Upper lobe of left lung (tissue), 6 donors: ENCODE results near the gene CEP250. TPM values are rescaled to one million over a fixed set of nuclear protein-coding genes. Genes with fewer than 3 reads are reported as not detected.
"Not testable (repeated sequence)": the region's sequence is repeated elsewhere in the genome, so short reads cannot be mapped to it uniquely, and the experiment has no call there.

Experiments
- ATAC-seq, 2 donors: fragments of 200-7000 bp; cut with Tn5 transposase; one replicate each; pipeline ENCODE4 v1.9.1; 2022; ENCODE audit warnings: mild to moderate bottlenecking in 2 of 2, moderate library complexity in 2 of 2; ENCODE audit not compliant: low FRiP score in 2 of 2
- DNase-seq, 2 donors: peaks; one replicate each; pipeline ENCODE4 v3.0.0-alpha.2; 2019 to 2020
- H3K27ac ChIP-seq, 4 donors: fragments of 200-600 bp; sonication (generic); one replicate each; pipeline ENCODE4 v1.5.1; 2016 to 2019
- H3K27me3 ChIP-seq, 4 donors: fragments of 200-600 bp; sonication (generic); one replicate each; pipeline ENCODE4 v1.5.1; 2017 to 2019
- H3K36me3 ChIP-seq, 4 donors: fragments of 200-600 bp; sonication (generic); one replicate each; pipeline ENCODE4 v1.5.1; 2016 to 2019
- H3K4me1 ChIP-seq, 4 donors: fragments of 200-600 bp; sonication (generic); one replicate each; pipeline ENCODE4 v1.5.1; 2018 to 2019
- H3K4me3 ChIP-seq, 4 donors: fragments of 200-600 bp; sonication (generic); one replicate each; pipeline ENCODE4 v1.5.1; 2017 to 2019; ENCODE audit warnings: mild to moderate bottlenecking in 2 of 4, moderate library complexity in 1 of 4
- H3K9me3 ChIP-seq, 4 donors: fragments of 200-600 bp; sonication (generic); one replicate each; pipeline ENCODE4 v1.5.1; 2018 to 2019
- CTCF ChIP-seq, 6 experiments: fragments of 450-650 bp in 4 of 6; fragments of 200-600 bp in 2 of 6; sonication (generic) in 2 of 6; IDR thresholded peaks; one replicate each; pipeline ENCODE4 v1.5.1; 2016 to 2019; ENCODE audit warnings: antibody characterized with exemption in 6 of 6
- EP300 ChIP-seq, 4 donors: sonication (generic); formaldehyde crosslinking; IDR thresholded peaks; one replicate each; pipeline ENCODE4 v1.5.1; 2017; ENCODE audit warnings: antibody characterized with exemption in 4 of 4, control low read depth in 2 of 4
- POLR2A ChIP-seq, 4 donors: fragments of 450-650 bp; IDR thresholded peaks; one replicate each; pipeline ENCODE4 v1.5.1; 2016 to 2017; ENCODE audit warnings: antibody characterized with exemption in 4 of 4, mild to moderate bottlenecking in 2 of 4
- POLR2AphosphoS5 ChIP-seq, 2 donors: sonication (generic); formaldehyde crosslinking; IDR thresholded peaks; one replicate each; pipeline ENCODE4 v1.5.1; 2017; ENCODE audit warnings: antibody characterized with exemption in 2 of 2
- WGBS, 2 donors: methylation state at CpG; one replicate each; pipeline ENCODE4 v1.1.5; 2017 to 2018; 5-methylcytosine and 5-hydroxymethylcytosine counted together
- total RNA-seq, 6 donors: library from RNA; depleted of rRNA in 4 of 6; stranded (reverse); fragments of >200 nt in 4 of 6; gene quantifications; one replicate each; pipeline versions ENCODE4 v1.1.0 to v1.2.1, GENCODE V29; 2016 to 2021
- donor health status: DM: no; HTN: no; CAD: no; lungs with moderate emphysema.
- donor health status: DM: no; HTN: yes; CAD: no; lungs with severe emphysema.

The CEP250 gene
- total RNA-seq, 6 donors from 2014 or later = 15.4 to 66.6 (median 29.6) TPM

GRCh38 chr20:35453647-35454046 lies 1.8 kb upstream of the CEP250 start:
- H3K9me3 ChIP-seq = no peaks in the 10 kb centered on the region
- DNase-seq = no peak
- 90 to 94% methylated on average over 7 of the region's 7 CpGs for WGBS, 2 donors
- no peak for ATAC-seq
- H3K4me3 ChIP-seq = peak overlapping the region in 2 of 4 donors; percentile 89 to 90
- peak overlapping the region in 1 of 4 donors; percentile 96 for H3K27ac ChIP-seq
- H3K36me3 ChIP-seq = no peaks in the 10 kb centered on the region
- H3K27me3 ChIP-seq = no peaks in the 10 kb centered on the region
- no peak for TF ChIP-seq POLR2A (IDR thresholded peaks at IDR 0.05)
- TF ChIP-seq EP300 (IDR thresholded peaks at IDR 0.05) = no peak
- no peak for TF ChIP-seq CTCF (IDR thresholded peaks at IDR 0.05)
- no peak for TF ChIP-seq POLR2AphosphoS5 (IDR thresholded peaks at IDR 0.05)
- peaks cover 10 to 17% (median 16%) of the 10 kb centered on the region in 4 donors for H3K4me1 ChIP-seq

GRCh38 chr20:35456700-35457099 lies 1.3 kb downstream of the CEP250 start:
- H3K27me3 ChIP-seq, ATAC-seq, H3K9me3 ChIP-seq, H3K4me3 ChIP-seq, DNase-seq, H3K27ac ChIP-seq: not testable (repeated sequence)
- Histone ChIP-seq H3K4me1 (peaks cover 10 to 17% (median 16%) of the 10 kb centered on the region in 4 donors), H3K36me3 (peaks cover 0 to 12% (median 0%) of the 10 kb centered on the region in 4 donors)
- WGBS, 2 donors = 96 to 97% methylated on average over 7 of the region's 7 CpGs

- H3K9me3 ChIP-seq, H3K27me3 ChIP-seq, H3K4me3 ChIP-seq, H3K27ac ChIP-seq, DNase-seq, ATAC-seq: not testable (repeated sequence)
- WGBS, 2 donors = 66 to 94% methylated on average over 2 of the region's 2 CpGs
- peaks cover 0 to 20% (median 4%) of the 10 kb centered on the region in 4 donors for H3K36me3 ChIP-seq
- H3K4me1 ChIP-seq = peaks cover 10 to 17% (median 16%) of the 10 kb centered on the region in 4 donors
These were observed 2.1 kb downstream of the CEP250 start for GRCh38 chr20:35457539-35457938.

- no peak for DNase-seq
- TF ChIP-seq POLR2AphosphoS5 (IDR thresholded peaks at IDR 0.05) = no peak
- no peak for TF ChIP-seq CTCF (IDR thresholded peaks at IDR 0.05)
- no peak for TF ChIP-seq EP300 (IDR thresholded peaks at IDR 0.05)
- no peak for TF ChIP-seq POLR2A (IDR thresholded peaks at IDR 0.05)
- Histone ChIP-seq H3K9me3 (no peaks in the 10 kb centered on the region), H3K36me3 (peaks cover 0 to 22% (median 4%) of the 10 kb centered on the region in 4 donors), H3K27ac (no peak overlapping the region), H3K27me3 (no peaks in the 10 kb centered on the region), H3K4me1 (peaks cover 10 to 17% (median 16%) of the 10 kb centered on the region in 4 donors), H3K4me3 (no peak overlapping the region)
- no peak for ATAC-seq
These were observed 3.0 kb downstream of the CEP250 start for GRCh38 chr20:35458388-35458787.

GRCh38 chr20:35461620-35462019 lies 6.2 kb downstream of the CEP250 start:
- Histone ChIP-seq H3K27ac (no peak overlapping the region), H3K4me1 (no peaks in the 10 kb centered on the region), H3K9me3 (no peaks in the 10 kb centered on the region), H3K36me3 (peaks cover 0 to 33% (median 12%) of the 10 kb centered on the region in 4 donors), H3K4me3 (no peak overlapping the region), H3K27me3 (no peaks in the 10 kb centered on the region)
- 73 to 79% methylated on average over 3 of the region's 3 CpGs for WGBS, 2 donors
- ATAC-seq (no peak), DNase-seq (no peak)
- TF ChIP-seq POLR2A (IDR thresholded peaks at IDR 0.05) = no peak
- TF ChIP-seq POLR2AphosphoS5 (IDR thresholded peaks at IDR 0.05) = no peak
- no peak for TF ChIP-seq CTCF (IDR thresholded peaks at IDR 0.05)

GRCh38 chr20:35462351-35462750 lies 7.0 kb downstream of the CEP250 start:
- no peaks in the 10 kb centered on the region for H3K9me3 ChIP-seq
- ATAC-seq = no peak
- H3K27me3 ChIP-seq = no peaks in the 10 kb centered on the region
- no peak for DNase-seq
- H3K27ac ChIP-seq = no peak overlapping the region
- 92 to 100% methylated on average over 2 of the region's 2 CpGs for WGBS, 2 donors
- no peaks in the 10 kb centered on the region for H3K4me1 ChIP-seq
- no peak overlapping the region for H3K4me3 ChIP-seq
- H3K36me3 ChIP-seq = peaks cover 0 to 41% (median 13%) of the 10 kb centered on the region in 4 donors
- TF ChIP-seq POLR2A (IDR thresholded peaks at IDR 0.05) (no peak), CTCF (IDR thresholded peaks at IDR 0.05) (no peak), POLR2AphosphoS5 (IDR thresholded peaks at IDR 0.05) (no peak), EP300 (IDR thresholded peaks at IDR 0.05) (no peak)
